ENCODE results near the gene WDR46. TPM values are rescaled to one million over a fixed set of nuclear protein-coding genes. Genes with fewer than 3 reads are reported as not detected.
A peak's percentile ranks its signal among the peaks of the same experiment; 100 is the strongest.

WDR46 gene
- total and polyA plus RNA-seq, 2 of the 8 experiments (the other 6 are each of a cell fraction or from before 2014, with no cell fraction given), result 69.7 to 91.0 TPM

DNA sequence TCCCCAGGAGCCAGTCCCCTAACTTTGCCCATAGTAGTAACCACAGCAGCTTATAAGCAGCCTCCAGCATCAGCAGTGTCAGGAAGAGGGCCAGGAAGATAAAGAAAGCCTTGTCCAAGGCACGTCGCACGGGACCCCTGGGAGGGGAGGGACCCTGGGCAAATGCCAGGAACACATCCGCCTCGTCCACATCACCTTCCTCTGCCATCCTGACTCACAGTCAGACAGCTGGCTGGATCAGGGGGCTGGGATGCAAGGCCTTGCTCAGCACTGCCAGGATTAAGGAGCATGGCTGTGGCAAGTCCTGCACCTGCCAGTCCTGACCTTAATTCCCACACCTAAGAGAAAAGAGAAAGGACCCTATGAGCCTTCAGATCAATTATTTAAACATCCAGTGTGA lies 40.0 kb upstream of the WDR46 start:
- no peak overlapping the region for H2AFZ ChIP-seq (ENCODE audit: low read length)
- FAIRE-seq (no peak), DNase-seq (ENCODE audit: low read depth in 1 of 2, low spot score in 2 of 2) (no peak)
- no peaks in the 10 kb centered on the region for H4K20me1 ChIP-seq (replicated peaks in 1 of 2; ENCODE audit: control insufficient read depth in 1 of 2, insufficient read depth in 2 of 2, low read length in 2 of 2)
- ChIA-PET POLR2A (ENCODE audit: partially characterized antibody) (interaction anchor here (1.1 kb wide), 1 partner anchor 8 kb away, joined by 3 read pairs; no protein-coding TSS in a partner anchor), CTCF (ENCODE audit: partially characterized antibody) (interaction anchor here (0.6 to 1.7 kb wide), 5 partner anchors 11 to 48 kb away, joined by 3 to 10 read pairs (median 3); partner anchors contain the start of gene ZBTB22)
- H3K4me2 ChIP-seq (ENCODE audit: insufficient read depth in 1 of 2, low read depth in 2 of 2, low read length in 2 of 2), result no peak overlapping the region
- H3K27ac ChIP-seq (ENCODE audit: low read depth, low read length), result no peak overlapping the region
- no peak overlapping the region for H3K4me3 ChIP-seq (ENCODE audit: extremely low read depth in 1 of 4, insufficient read depth in 2 of 4, low read depth in 3 of 4, low read length in 4 of 4)
- no peak overlapping the region for H2BK120ac ChIP-seq (replicated peaks; ENCODE audit: low read depth, low read length)
- H3K4me1 ChIP-seq (replicated peaks in 1 of 4; ENCODE audit: control insufficient read depth in 3 of 4, insufficient read depth in 4 of 4, low read length in 3 of 4), result no peaks in the 10 kb centered on the region; a peak in 1 of 7 replicates
- no peak overlapping the region for H2BK20ac ChIP-seq (ENCODE audit: low read length)
- no peaks in the 10 kb centered on the region for H3K9me3 ChIP-seq (ENCODE audit: insufficient read depth in 2 of 2, low read depth in 1 of 2, low read length in 1 of 2)
- no peak overlapping the region for H4K5ac ChIP-seq (ENCODE audit: insufficient read length, low read depth, low read length)
- 87% methylated on average over 5 of the region's 5 CpGs; no CpG with 5 or more reads in 1 of the 2 experiments for WGBS, 2 experiments (ENCODE audit: extremely low coverage in 1 of 2, insufficient coverage in 1 of 2, insufficient read length in 1 of 2, insufficient replicate concordance in 2 of 2, low coverage in 1 of 2, low lambda C conversion rate in 2 of 2, missing lambda C conversion rate in 1 of 2)
- no peak overlapping the region for H3K4ac ChIP-seq (replicated peaks; ENCODE audit: insufficient read length, low read depth, low read length)
- H3K14ac ChIP-seq (ENCODE audit: insufficient read length), result no peak overlapping the region
- H3K27me3 ChIP-seq (replicated peaks in 1 of 4; ENCODE audit: control insufficient read depth in 3 of 4, extremely low read depth in 1 of 4, insufficient read depth in 3 of 4, low read length in 3 of 4), result no peaks in the 10 kb centered on the region
- H4K8ac ChIP-seq (ENCODE audit: extremely low read depth, insufficient read depth, low read length), result no peak overlapping the region
- no peak overlapping the region for H4K91ac ChIP-seq (replicated peaks; ENCODE audit: insufficient read length, low read length)
- H3K23me2 ChIP-seq (ENCODE audit: low read depth, low read length), result no peaks in the 10 kb centered on the region
- H3K36me3 ChIP-seq (ENCODE audit: control insufficient read depth in 2 of 4, insufficient read depth in 4 of 4, low read length in 3 of 4), result no peaks in the 10 kb centered on the region
- H3K9ac ChIP-seq (replicated peaks in 1 of 4; ENCODE audit: extremely low read depth in 1 of 4, low read depth in 3 of 4, low read length in 3 of 4), result peak overlapping the region in 2 of 4 experiments; percentile 22 to 37; a peak in 1 of 7 replicates
- H3K79me2 ChIP-seq (ENCODE audit: control insufficient read depth in 1 of 2, insufficient read depth in 2 of 2, low read length in 2 of 2), result no peaks in the 10 kb centered on the region
- H3K56ac ChIP-seq (replicated peaks; ENCODE audit: insufficient read length, low read depth, low read length), result no peak overlapping the region
- H2BK12ac ChIP-seq (ENCODE audit: low read depth, low read length), result no peak overlapping the region
- H2BK15ac ChIP-seq (ENCODE audit: low read length), result no peak overlapping the region
- no peak overlapping the region for H3K23ac ChIP-seq (ENCODE audit: insufficient read length)
- no peak overlapping the region for H3K18ac ChIP-seq (ENCODE audit: extremely low read depth, low read length)
- no peak overlapping the region for H2BK5ac ChIP-seq (ENCODE audit: low read depth, low read length)
- no peak overlapping the region for H2AK5ac ChIP-seq (ENCODE audit: low read depth, low read length)
- no peaks in the 10 kb centered on the region for H3K79me1 ChIP-seq (ENCODE audit: low read depth, low read length)
- no peak for TF ChIP-seq CTBP2 (IDR thresholded peaks at IDR 0.05; ENCODE audit: borderline replicate concordance, insufficient read depth, insufficient read length, low read length)
- TF ChIP-seq, protein P1, sequence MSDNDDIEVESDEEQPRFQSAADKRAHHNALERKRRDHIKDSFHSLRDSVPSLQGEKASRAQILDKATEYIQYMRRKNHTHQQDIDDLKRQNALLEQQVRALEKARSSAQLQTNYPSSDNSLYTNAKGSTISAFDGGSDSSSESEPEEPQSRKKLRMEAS (IDR thresholded peaks at IDR 0.05), result no peak
- TF ChIP-seq POLR2AphosphoS5 (IDR thresholded peaks at IDR 0.05; ENCODE audit: low read depth, low read length), result no peak
- TF ChIP-seq KDM1A (IDR thresholded peaks at IDR 0.05; ENCODE audit: borderline replicate concordance, low read length), result no peak
- TF ChIP-seq TAF7 (optimal IDR thresholded peaks at IDR 0.05; ENCODE audit: borderline replicate concordance, low read depth, low read length), result no peak
- no peak for TF ChIP-seq CEBPB (IDR thresholded peaks at IDR 0.05; ENCODE audit: low read depth, low read length)
- TF ChIP-seq ZNF274 (IDR thresholded peaks at IDR 0.05; ENCODE audit: borderline replicate concordance, extremely low read depth, low read length), result no peak
- no peak for TF ChIP-seq JUND (IDR thresholded peaks at IDR 0.05; ENCODE audit: low read length)
- no peak for TF ChIP-seq TEAD4 (IDR thresholded peaks at IDR 0.05; ENCODE audit: low read depth, low read length)
- no peak for TF ChIP-seq GABPA (IDR thresholded peaks at IDR 0.05; ENCODE audit: borderline replicate concordance, insufficient read depth, low read length)
- TF ChIP-seq HDAC6 (IDR thresholded peaks at IDR 0.05; ENCODE audit: low read depth, low read length), result no peak
- TF ChIP-seq EZH2 (IDR thresholded peaks at IDR 0.05; ENCODE audit: low read depth, low read length, severe bottlenecking), result no peak
- TF ChIP-seq CHD2 (IDR thresholded peaks at IDR 0.05; ENCODE audit: low read length), result no peak
- no peak for TF ChIP-seq CREB1 (IDR thresholded peaks at IDR 0.05)
- no peak for TF ChIP-seq NRF1 (IDR thresholded peaks at IDR 0.05; ENCODE audit: low read depth, low read length)
